Progenitor cell of endocrine pancreas (in vitro differentiated cells): ENCODE data around the gene SIGLEC12. TPM values are rescaled to one million over a fixed set of nuclear protein-coding genes. Genes with fewer than 3 reads are reported as not detected.

Source experiments
- DNase-seq: peaks from one replicate; pipeline ENCODE4 v3.0.0; 2021; ENCODE audit warnings: low spot score; ENCODE audit not compliant: unreplicated experiment
- H3K27ac Mint-ChIP-seq: 2 replicates; pipeline ENCODE4 v1.8.0; 2021; ENCODE audit warnings: mild to moderate bottlenecking, moderate library complexity, mixed read lengths
- H3K27me3 Mint-ChIP-seq: 2 replicates; pipeline ENCODE4 v1.8.0; 2021; ENCODE audit warnings: mixed read lengths
- H3K36me3 Mint-ChIP-seq: 2 replicates; pipeline ENCODE4 v1.8.0; 2022; ENCODE audit warnings: mixed read lengths; ENCODE audit not compliant: insufficient read depth
- H3K4me1 Mint-ChIP-seq: 2 replicates; pipeline ENCODE4 v1.8.0; 2021; ENCODE audit warnings: low read depth, mixed read lengths
- H3K4me3 Mint-ChIP-seq: 2 replicates; pipeline ENCODE4 v1.8.0; 2021; ENCODE audit warnings: low read depth, mild to moderate bottlenecking, moderate library complexity, mixed read lengths
- H3K9me3 Mint-ChIP-seq: 2 replicates; pipeline ENCODE4 v1.8.0; 2021; ENCODE audit warnings: low read depth, mixed read lengths
- total RNA-seq: library from RNA; stranded (reverse); gene quantifications from 2 replicates; pipeline ENCODE4 v1.2.1, GENCODE V29; 2021
- TF ChIP-seq, protein P1 (sequence below): fragments of 200-600 bp; sonication (generic); IDR thresholded peaks from one replicate; pipeline ENCODE4 v1.5.0; 2021; ENCODE audit warnings: antibody characterized with exemption, mild to moderate bottlenecking; ENCODE audit not compliant: unreplicated experiment

Gene SIGLEC12
- total RNA-seq, 1 donor from 2014 or later = not detected

DNA sequence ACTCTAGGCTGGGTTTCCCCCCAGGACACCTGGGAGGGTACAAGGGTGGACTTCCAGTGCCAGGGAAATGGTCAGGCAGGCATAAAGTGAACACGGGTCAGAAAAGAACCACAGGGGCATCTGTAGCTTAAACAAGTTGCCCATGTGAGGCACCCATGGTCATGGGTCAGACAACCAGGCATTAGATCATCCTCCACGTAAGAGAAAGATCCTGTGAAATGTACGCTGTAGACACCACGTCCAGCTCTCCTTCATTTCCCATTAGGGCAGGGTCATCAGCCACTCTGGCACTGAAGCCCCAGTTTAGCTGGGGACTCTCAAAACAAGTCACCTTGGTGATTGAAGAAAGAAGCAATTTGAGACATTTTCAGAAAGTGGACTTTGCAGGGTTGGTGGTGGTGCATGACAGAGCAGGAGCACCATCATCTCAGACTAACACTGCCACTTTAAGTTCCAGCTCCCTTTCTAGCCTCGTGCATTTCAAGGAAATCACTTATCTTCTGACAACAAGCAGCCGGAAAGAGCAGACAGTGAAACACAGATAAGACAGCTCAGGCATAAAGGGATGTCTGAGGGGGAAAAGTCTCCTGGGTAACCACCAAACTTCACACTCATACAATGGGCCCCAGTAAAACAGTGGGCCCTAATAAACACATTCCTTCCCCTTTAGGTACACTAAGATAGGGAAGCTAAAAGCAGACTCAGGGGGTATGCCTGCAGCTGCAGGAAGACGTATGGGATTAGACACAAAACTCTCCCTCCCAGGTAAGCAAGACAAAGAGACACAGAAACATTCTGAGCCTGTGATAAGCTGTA is 46.0 kb upstream of the SIGLEC12 start:
- TF ChIP-seq, protein P1, sequence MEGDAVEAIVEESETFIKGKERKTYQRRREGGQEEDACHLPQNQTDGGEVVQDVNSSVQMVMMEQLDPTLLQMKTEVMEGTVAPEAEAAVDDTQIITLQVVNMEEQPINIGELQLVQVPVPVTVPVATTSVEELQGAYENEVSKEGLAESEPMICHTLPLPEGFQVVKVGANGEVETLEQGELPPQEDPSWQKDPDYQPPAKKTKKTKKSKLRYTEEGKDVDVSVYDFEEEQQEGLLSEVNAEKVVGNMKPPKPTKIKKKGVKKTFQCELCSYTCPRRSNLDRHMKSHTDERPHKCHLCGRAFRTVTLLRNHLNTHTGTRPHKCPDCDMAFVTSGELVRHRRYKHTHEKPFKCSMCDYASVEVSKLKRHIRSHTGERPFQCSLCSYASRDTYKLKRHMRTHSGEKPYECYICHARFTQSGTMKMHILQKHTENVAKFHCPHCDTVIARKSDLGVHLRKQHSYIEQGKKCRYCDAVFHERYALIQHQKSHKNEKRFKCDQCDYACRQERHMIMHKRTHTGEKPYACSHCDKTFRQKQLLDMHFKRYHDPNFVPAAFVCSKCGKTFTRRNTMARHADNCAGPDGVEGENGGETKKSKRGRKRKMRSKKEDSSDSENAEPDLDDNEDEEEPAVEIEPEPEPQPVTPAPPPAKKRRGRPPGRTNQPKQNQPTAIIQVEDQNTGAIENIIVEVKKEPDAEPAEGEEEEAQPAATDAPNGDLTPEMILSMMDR = no peak
- Mint-ChIP-seq H3K4me3 (no peak overlapping the region), H3K27me3 (peaks cover 16% of the 10 kb centered on the region), H3K9me3 (no peaks in the 10 kb centered on the region), H3K4me1 (no peaks in the 10 kb centered on the region), H3K36me3 (no peaks in the 10 kb centered on the region), H3K27ac (no peak overlapping the region)
- no peak for DNase-seq

DNA sequence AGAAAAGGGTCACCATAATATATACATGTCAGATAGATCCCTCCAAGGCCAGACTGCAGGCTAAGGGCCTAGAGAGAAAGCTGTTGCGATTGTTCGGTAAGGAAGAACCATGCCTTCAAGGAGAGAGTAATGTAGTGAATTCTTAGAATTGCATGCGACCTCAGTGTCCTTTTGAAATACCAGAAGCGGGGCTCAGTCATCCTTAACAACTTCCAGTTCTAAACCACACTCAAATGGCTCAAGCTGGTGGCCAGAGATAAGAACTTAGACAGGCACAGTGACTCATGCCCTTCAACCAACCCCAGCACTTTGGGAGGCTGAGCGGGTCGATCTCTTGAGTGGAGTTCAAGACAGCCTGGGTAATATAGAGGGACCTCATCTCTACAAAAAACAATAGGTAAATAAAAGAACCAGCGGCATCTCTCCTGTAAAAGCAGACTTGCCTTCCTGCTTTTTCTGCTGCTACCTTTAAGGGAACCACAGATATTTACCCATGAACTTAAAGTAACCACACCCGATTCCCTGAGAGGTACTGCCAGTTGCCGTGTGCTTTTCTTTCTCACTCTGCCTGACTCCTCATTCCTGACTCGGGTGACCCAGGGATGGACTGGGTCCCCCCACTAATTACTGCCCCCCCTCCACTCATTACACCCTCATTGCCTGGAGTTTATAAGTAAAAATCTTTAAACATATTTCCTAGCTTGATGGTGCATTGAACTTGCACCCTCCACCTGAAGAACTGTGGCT is 45.2 kb upstream of the SIGLEC12 start:
- no peaks in the 10 kb centered on the region for H3K4me1 Mint-ChIP-seq
- DNase-seq = no peak
- TF ChIP-seq, protein P1 = no peak
- no peak overlapping the region for H3K27ac Mint-ChIP-seq
- H3K4me3 Mint-ChIP-seq = no peak overlapping the region
- H3K27me3 Mint-ChIP-seq = peaks cover 18% of the 10 kb centered on the region
- H3K9me3 Mint-ChIP-seq = no peaks in the 10 kb centered on the region
- H3K36me3 Mint-ChIP-seq = no peaks in the 10 kb centered on the region

DNA sequence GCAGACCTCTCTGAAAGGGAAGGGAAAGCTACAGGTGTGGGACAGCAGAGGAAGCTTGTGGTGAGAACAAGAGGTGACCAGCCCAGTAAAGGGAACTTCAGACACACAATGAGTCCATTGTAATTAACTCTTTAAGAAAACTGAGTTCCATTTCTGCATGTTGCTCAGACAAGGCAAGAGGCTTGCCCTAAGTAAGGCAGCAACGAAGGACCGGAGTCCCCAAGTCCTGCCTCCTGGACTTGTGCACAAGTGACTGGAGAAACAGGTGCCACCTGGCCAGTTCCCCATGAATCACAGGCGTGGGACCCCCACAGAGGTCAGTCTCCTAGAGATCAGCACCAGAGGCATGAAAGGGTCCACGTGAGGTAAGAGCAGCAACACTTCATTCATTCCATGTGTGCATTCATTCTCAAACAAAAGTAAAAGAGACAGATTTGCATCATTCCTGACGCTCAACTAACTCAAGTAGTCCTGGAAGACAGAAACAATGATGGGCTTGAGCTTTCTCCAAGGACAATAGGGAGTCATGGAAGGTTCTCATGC is 44.6 kb upstream of the SIGLEC12 start:
- H3K27me3 Mint-ChIP-seq = peaks cover 17% of the 10 kb centered on the region
- TF ChIP-seq, protein P1 = no peak
- H3K36me3 Mint-ChIP-seq = no peaks in the 10 kb centered on the region
- no peaks in the 10 kb centered on the region for H3K9me3 Mint-ChIP-seq
- no peaks in the 10 kb centered on the region for H3K4me1 Mint-ChIP-seq
- DNase-seq = no peak
- H3K4me3 Mint-ChIP-seq = no peak overlapping the region
- no peak overlapping the region for H3K27ac Mint-ChIP-seq

DNA sequence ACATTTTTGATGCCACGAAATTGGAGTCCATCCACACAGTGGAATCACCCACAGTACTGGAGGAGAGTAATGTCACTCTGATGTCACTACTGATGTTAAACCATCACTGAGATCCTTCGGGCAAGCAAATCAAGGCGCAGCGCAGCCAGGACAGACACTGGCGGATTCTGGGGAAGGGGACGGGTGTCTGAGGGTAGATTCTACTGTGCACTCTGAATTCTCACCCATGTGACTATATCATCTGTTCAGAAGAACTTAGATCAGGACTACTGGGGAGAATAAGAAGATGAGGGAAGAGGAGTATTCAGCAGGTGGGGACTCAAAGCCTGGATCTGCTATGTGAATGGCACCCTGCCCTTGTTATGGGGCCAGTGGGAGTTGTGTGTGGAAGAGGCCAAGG is 42.4 kb upstream of the SIGLEC12 start:
- no peak overlapping the region for H3K27ac Mint-ChIP-seq
- no peaks in the 10 kb centered on the region for H3K4me1 Mint-ChIP-seq
- no peak for DNase-seq
- no peak overlapping the region for H3K4me3 Mint-ChIP-seq
- peaks cover 19% of the 10 kb centered on the region for H3K27me3 Mint-ChIP-seq
- H3K36me3 Mint-ChIP-seq = no peaks in the 10 kb centered on the region
- TF ChIP-seq, protein P1 = no peak
- H3K9me3 Mint-ChIP-seq = no peaks in the 10 kb centered on the region

DNA sequence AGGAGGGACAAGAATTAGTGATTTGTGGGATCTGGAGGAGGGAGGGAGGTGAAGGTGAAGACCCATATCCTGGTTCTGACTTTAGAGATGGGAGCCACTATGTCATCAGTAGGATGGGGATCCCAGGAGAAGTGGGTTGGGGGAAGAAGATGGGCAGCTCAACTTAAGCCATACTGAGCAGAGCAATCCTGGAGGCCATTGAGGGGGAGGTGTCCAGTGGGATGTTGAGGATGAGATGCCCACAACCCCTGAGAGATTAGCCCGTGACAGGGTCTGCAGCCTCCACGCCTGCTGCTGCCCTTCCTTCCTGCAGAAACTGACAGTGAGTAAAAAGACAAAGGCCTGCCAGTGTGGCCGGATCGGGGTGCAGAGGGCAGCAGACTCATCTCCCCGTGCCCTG is 41.1 kb upstream of the SIGLEC12 start:
- no peak overlapping the region for H3K27ac Mint-ChIP-seq
- no peaks in the 10 kb centered on the region for H3K36me3 Mint-ChIP-seq
- no peaks in the 10 kb centered on the region for H3K4me1 Mint-ChIP-seq
- no peak overlapping the region for H3K4me3 Mint-ChIP-seq
- TF ChIP-seq, protein P1 = no peak
- no peaks in the 10 kb centered on the region for H3K9me3 Mint-ChIP-seq
- peaks cover 30% of the 10 kb centered on the region for H3K27me3 Mint-ChIP-seq
- DNase-seq = no peak
